ENCODE measurements around the gene COX6B1.
"Not testable (repeated sequence)": the region's sequence is repeated elsewhere in the genome, so short reads cannot be mapped to it uniquely, and the experiment has no call there.

COX6B1 gene

GRCh38 chr19:35648017-35648961, at the start of gene COX6B1:
COX6B1 (plus strand) TSS chr19:35648323; CDS start chr19:35651244, 2,921 bp downstream.
- Histone ChIP-seq H3K4me3 (ENCODE audit: low read length) (peak within 1 kb of the TSS; percentile 99), H3K9me3 (ENCODE audit: control insufficient read depth, low read length) (no peaks in the 10 kb centered on the region), H3K27me3 (replicated peaks; ENCODE audit: control insufficient read depth, insufficient read depth, low read length) (no peaks in the 10 kb centered on the region), H3K4me1 (ENCODE audit: control insufficient read depth, insufficient read depth, low read length) (peaks cover 13% of the 10 kb centered on the region), H3K36me3 (ENCODE audit: control insufficient read depth, insufficient read depth, low read length, severe bottlenecking) (peaks cover 20% of the 10 kb centered on the region), H3K9ac (ENCODE audit: low read length) (peak within 1 kb of the TSS; percentile 94)
- peak; percentile 99 for DNase-seq (ENCODE audit: low read depth)

- H3K9ac ChIP-seq (ENCODE audit: low read length) = no peak overlapping the region
Observed at GRCh38 chr19:35601971-35602370, 46.2 kb upstream of the COX6B1 start.

GRCh38 chr19:35604436-35604835, 43.7 kb upstream of the COX6B1 start:
- not testable (repeated sequence) for H3K9ac ChIP-seq (ENCODE audit: low read length); H3K36me3 ChIP-seq (ENCODE audit: control insufficient read depth, insufficient read depth, low read length, severe bottlenecking); DNase-seq (ENCODE audit: low read depth); H3K4me3 ChIP-seq (ENCODE audit: low read length); H3K4me1 ChIP-seq (ENCODE audit: control insufficient read depth, insufficient read depth, low read length)
- peaks cover 17% of the 10 kb centered on the region for H3K9me3 ChIP-seq (ENCODE audit: control insufficient read depth, low read length)
- H3K27me3 ChIP-seq (replicated peaks; ENCODE audit: control insufficient read depth, insufficient read depth, low read length) = peaks cover 11% of the 10 kb centered on the region

More at GRCh38 chr19:35601971-35602370, 46.2 kb upstream of the COX6B1 start:
- no peak for DNase-seq (ENCODE audit: low read depth)
- H3K36me3 ChIP-seq (ENCODE audit: control insufficient read depth, insufficient read depth, low read length, severe bottlenecking) = no peaks in the 10 kb centered on the region
- no peaks in the 10 kb centered on the region for H3K4me1 ChIP-seq (ENCODE audit: control insufficient read depth, insufficient read depth, low read length)
- H3K27me3 ChIP-seq (replicated peaks; ENCODE audit: control insufficient read depth, insufficient read depth, low read length) = peaks cover 11% of the 10 kb centered on the region
- H3K4me3 ChIP-seq (ENCODE audit: low read length) = no peak overlapping the region
- peaks cover 3% of the 10 kb centered on the region for H3K9me3 ChIP-seq (ENCODE audit: control insufficient read depth, low read length)

GRCh38 chr19:35607170-35607569, 41.0 kb upstream of the COX6B1 start:
- H3K36me3 ChIP-seq (ENCODE audit: control insufficient read depth, insufficient read depth, low read length, severe bottlenecking); H3K4me3 ChIP-seq (ENCODE audit: low read length); H3K27me3 ChIP-seq (replicated peaks; ENCODE audit: control insufficient read depth, insufficient read depth, low read length); DNase-seq (ENCODE audit: low read depth); H3K4me1 ChIP-seq (ENCODE audit: control insufficient read depth, insufficient read depth, low read length); H3K9ac ChIP-seq (ENCODE audit: low read length): not testable (repeated sequence)
- peaks cover 17% of the 10 kb centered on the region for H3K9me3 ChIP-seq (ENCODE audit: control insufficient read depth, low read length)

GRCh38 chr19:35607661-35608060, 40.5 kb upstream of the COX6B1 start:
- Histone ChIP-seq H3K4me1 (ENCODE audit: control insufficient read depth, insufficient read depth, low read length) (peaks cover 5% of the 10 kb centered on the region), H3K4me3 (ENCODE audit: low read length) (no peak overlapping the region), H3K9me3 (ENCODE audit: control insufficient read depth, low read length) (peaks cover 17% of the 10 kb centered on the region), H3K27me3 (replicated peaks; ENCODE audit: control insufficient read depth, insufficient read depth, low read length) (peaks cover 2% of the 10 kb centered on the region), H3K36me3 (ENCODE audit: control insufficient read depth, insufficient read depth, low read length, severe bottlenecking) (no peaks in the 10 kb centered on the region), H3K9ac (ENCODE audit: low read length) (no peak overlapping the region)
- no peak for DNase-seq (ENCODE audit: low read depth)

GRCh38 chr19:35608251-35608650, 39.9 kb upstream of the COX6B1 start:
- Histone ChIP-seq H3K9me3 (ENCODE audit: control insufficient read depth, low read length) (peaks cover 17% of the 10 kb centered on the region), H3K4me3 (ENCODE audit: low read length) (no peak overlapping the region), H3K27me3 (replicated peaks; ENCODE audit: control insufficient read depth, insufficient read depth, low read length) (no peaks in the 10 kb centered on the region), H3K4me1 (ENCODE audit: control insufficient read depth, insufficient read depth, low read length) (peaks cover 10% of the 10 kb centered on the region), H3K36me3 (ENCODE audit: control insufficient read depth, insufficient read depth, low read length, severe bottlenecking) (no peaks in the 10 kb centered on the region), H3K9ac (ENCODE audit: low read length) (no peak overlapping the region)
- no peak for DNase-seq (ENCODE audit: low read depth)

GRCh38 chr19:35609851-35610353, 38.2 kb upstream of the COX6B1 start:
- peaks cover 17% of the 10 kb centered on the region for H3K9me3 ChIP-seq (ENCODE audit: control insufficient read depth, low read length)
- DNase-seq (ENCODE audit: low read depth) = no peak
- H3K4me3 ChIP-seq (ENCODE audit: low read length) = no peak overlapping the region
- no peaks in the 10 kb centered on the region for H3K27me3 ChIP-seq (replicated peaks; ENCODE audit: control insufficient read depth, insufficient read depth, low read length)
- H3K9ac ChIP-seq (ENCODE audit: low read length) = no peak overlapping the region
- peaks cover 10% of the 10 kb centered on the region for H3K4me1 ChIP-seq (ENCODE audit: control insufficient read depth, insufficient read depth, low read length)
- no peaks in the 10 kb centered on the region for H3K36me3 ChIP-seq (ENCODE audit: control insufficient read depth, insufficient read depth, low read length, severe bottlenecking)

GRCh38 chr19:35612224-35612558, 35.9 kb upstream of the COX6B1 start:
- H3K4me3 ChIP-seq (ENCODE audit: low read length) = peak overlapping the region; percentile 95
- peaks cover 12% of the 10 kb centered on the region for H3K9me3 ChIP-seq (ENCODE audit: control insufficient read depth, low read length)
- H3K27me3 ChIP-seq (replicated peaks; ENCODE audit: control insufficient read depth, insufficient read depth, low read length) = no peaks in the 10 kb centered on the region
- no peaks in the 10 kb centered on the region for H3K36me3 ChIP-seq (ENCODE audit: control insufficient read depth, insufficient read depth, low read length, severe bottlenecking)
- H3K9ac ChIP-seq (ENCODE audit: low read length) = peak overlapping the region; percentile 89
- peaks cover 10% of the 10 kb centered on the region for H3K4me1 ChIP-seq (ENCODE audit: control insufficient read depth, insufficient read depth, low read length)
- DNase-seq (ENCODE audit: low read depth) = no peak

GRCh38 chr19:35612559-35613321, 35.4 kb upstream of the COX6B1 start, which contains the start of gene HAUS5:
HAUS5 (plus strand) TSS chr19:35612735; CDS start chr19:35612795, 60 bp downstream.
- Histone ChIP-seq H3K4me3 (ENCODE audit: low read length) (peak within 1 kb of the TSS; percentile 95), H3K27me3 (replicated peaks; ENCODE audit: control insufficient read depth, insufficient read depth, low read length) (no peaks in the 10 kb centered on the region), H3K4me1 (ENCODE audit: control insufficient read depth, insufficient read depth, low read length) (peaks cover 10% of the 10 kb centered on the region), H3K36me3 (ENCODE audit: control insufficient read depth, insufficient read depth, low read length, severe bottlenecking) (no peaks in the 10 kb centered on the region), H3K9me3 (ENCODE audit: control insufficient read depth, low read length) (peaks cover 9% of the 10 kb centered on the region), H3K9ac (ENCODE audit: low read length) (peak within 1 kb of the TSS; percentile 89)
- DNase-seq (ENCODE audit: low read depth) = peak; percentile 95

- H3K36me3 ChIP-seq (ENCODE audit: control insufficient read depth, insufficient read depth, low read length, severe bottlenecking) = no peaks in the 10 kb centered on the region
- no peak overlapping the region for H3K9ac ChIP-seq (ENCODE audit: low read length)
- H3K9me3 ChIP-seq (ENCODE audit: control insufficient read depth, low read length) = peaks cover 3% of the 10 kb centered on the region
- peaks cover 10% of the 10 kb centered on the region for H3K4me1 ChIP-seq (ENCODE audit: control insufficient read depth, insufficient read depth, low read length)
- no peak overlapping the region for H3K4me3 ChIP-seq (ENCODE audit: low read length)
- DNase-seq (ENCODE audit: low read depth) = no peak
- no peaks in the 10 kb centered on the region for H3K27me3 ChIP-seq (replicated peaks; ENCODE audit: control insufficient read depth, insufficient read depth, low read length)
Observed at GRCh38 chr19:35613574-35613973, 34.5 kb upstream of the COX6B1 start.

- Histone ChIP-seq H3K9me3 (ENCODE audit: control insufficient read depth, low read length) (no peaks in the 10 kb centered on the region), H3K4me3 (ENCODE audit: low read length) (no peak overlapping the region), H3K36me3 (ENCODE audit: control insufficient read depth, insufficient read depth, low read length, severe bottlenecking) (no peaks in the 10 kb centered on the region), H3K9ac (ENCODE audit: low read length) (no peak overlapping the region), H3K27me3 (replicated peaks; ENCODE audit: control insufficient read depth, insufficient read depth, low read length) (no peaks in the 10 kb centered on the region), H3K4me1 (ENCODE audit: control insufficient read depth, insufficient read depth, low read length) (peaks cover 10% of the 10 kb centered on the region)
- DNase-seq (ENCODE audit: low read depth) = no peak
Observed at GRCh38 chr19:35615036-35615435, 33.1 kb upstream of the COX6B1 start.
